ENCODE results near the gene INTS7. TPM values are rescaled to one million over a fixed set of nuclear protein-coding genes. Genes with fewer than 3 reads are reported as not detected.
"Not testable (repeated sequence)": the region's sequence is repeated elsewhere in the genome, so short reads cannot be mapped to it uniquely, and the experiment has no call there.

INTS7 gene
- polyA plus RNA-seq, 4 donors, result 6.0 to 15.7 (median 7.3) TPM

DNA sequence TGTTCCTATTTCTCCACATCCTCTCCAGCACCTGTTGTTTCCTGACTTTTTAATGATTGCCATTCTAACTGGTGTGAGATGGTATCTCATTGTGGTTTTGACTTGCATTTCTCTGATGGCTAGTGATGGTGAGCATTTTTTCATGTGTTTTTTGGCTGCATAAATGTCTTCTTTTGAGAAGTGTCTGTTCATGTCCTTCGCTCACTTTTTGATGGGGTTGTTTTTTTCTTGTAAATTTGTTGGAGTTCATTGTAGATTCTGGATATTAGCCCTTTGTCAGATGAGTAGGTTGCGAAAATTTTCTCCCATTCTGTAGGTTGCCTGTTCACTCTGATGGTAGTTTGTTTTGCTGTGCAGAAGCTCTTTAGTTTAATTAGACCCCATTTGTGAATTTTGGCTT is 81.3 kb downstream of the INTS7 start:
- FAIRE-seq; H3K9me3 ChIP-seq (ENCODE audit: control insufficient read depth in 2 of 2, insufficient read depth in 1 of 2, low read depth in 1 of 2, low read length in 1 of 2); DNase-seq; H3K4me3 ChIP-seq (ENCODE audit: low read depth in 1 of 3, low read length in 3 of 3); H3K27me3 ChIP-seq (ENCODE audit: control insufficient read depth in 3 of 3, insufficient read depth in 3 of 3, low read length in 3 of 3); H3K4me1 ChIP-seq (ENCODE audit: control insufficient read depth in 3 of 3, insufficient read depth in 2 of 3, low read depth in 1 of 3, low read length in 2 of 3); H3K27ac ChIP-seq (ENCODE audit: low read depth in 1 of 3, low read length in 2 of 3): not testable (repeated sequence)
- peaks cover 0 to 15% (median 0%) of the 10 kb centered on the region in 3 donors for H3K36me3 ChIP-seq (ENCODE audit: control insufficient read depth in 3 of 3, insufficient read depth in 2 of 3, low read depth in 1 of 3, low read length in 3 of 3)
- WGBS, 3 donors, result no CpG with 5 or more reads among the region's 2 CpGs

DNA sequence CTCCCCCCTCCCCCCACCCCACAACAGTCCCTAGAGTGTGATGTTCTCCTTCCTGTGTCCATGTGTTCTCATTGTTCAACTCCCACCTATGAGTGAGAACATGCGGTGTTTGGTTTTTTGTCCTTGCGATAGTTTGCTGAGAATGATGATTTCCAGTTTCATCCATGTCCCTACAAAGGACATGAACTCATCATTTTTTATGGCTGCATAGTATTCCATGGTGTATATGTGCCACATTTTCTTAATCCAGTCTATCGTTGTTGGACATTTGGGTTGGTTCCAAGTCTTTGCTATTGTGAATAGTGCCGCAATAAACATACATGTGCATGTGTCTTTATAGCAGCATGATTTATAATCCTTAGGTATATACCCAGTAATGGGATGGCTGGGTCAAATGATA is 81.8 kb downstream of the INTS7 start:
- peaks cover 0 to 10% (median 0%) of the 10 kb centered on the region in 3 donors for H3K36me3 ChIP-seq (ENCODE audit: control insufficient read depth in 3 of 3, insufficient read depth in 2 of 3, low read depth in 1 of 3, low read length in 3 of 3)
- not testable (repeated sequence) for H3K4me3 ChIP-seq (ENCODE audit: low read depth in 1 of 3, low read length in 3 of 3); FAIRE-seq; DNase-seq; H3K27me3 ChIP-seq (ENCODE audit: control insufficient read depth in 3 of 3, insufficient read depth in 3 of 3, low read length in 3 of 3); H3K4me1 ChIP-seq (ENCODE audit: control insufficient read depth in 3 of 3, insufficient read depth in 2 of 3, low read depth in 1 of 3, low read length in 2 of 3); H3K9me3 ChIP-seq (ENCODE audit: control insufficient read depth in 2 of 2, insufficient read depth in 1 of 2, low read depth in 1 of 2, low read length in 1 of 2); H3K27ac ChIP-seq (ENCODE audit: low read depth in 1 of 3, low read length in 2 of 3)
- 93 to 100% (median 95%) methylated on average over 1 to 3 of the region's 4 CpGs for WGBS, 3 donors

DNA sequence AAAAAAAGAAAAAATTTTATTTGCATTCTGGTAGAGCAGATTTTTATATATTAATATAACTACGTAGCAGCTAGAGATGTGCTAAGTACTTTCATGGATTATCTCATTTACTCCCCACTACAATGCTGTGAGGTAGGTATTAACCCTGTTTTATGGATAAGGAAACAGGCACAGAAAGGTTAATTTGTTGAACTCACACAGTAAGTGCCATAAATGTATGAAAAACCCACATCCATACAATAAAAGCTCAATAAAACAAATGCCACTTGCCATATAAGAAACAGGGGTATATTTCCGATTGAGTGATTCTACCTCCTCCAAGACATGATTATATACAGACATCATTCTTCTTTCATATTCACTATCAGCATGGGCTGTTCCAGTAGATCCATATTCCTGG is 83.1 kb downstream of the INTS7 start:
- Histone ChIP-seq H3K9me3 (ENCODE audit: control insufficient read depth in 2 of 2, insufficient read depth in 1 of 2, low read depth in 1 of 2, low read length in 1 of 2) (no peaks in the 10 kb centered on the region), H3K4me1 (ENCODE audit: control insufficient read depth in 3 of 3, insufficient read depth in 2 of 3, low read depth in 1 of 3, low read length in 2 of 3) (peaks cover 0 to 4% (median 0%) of the 10 kb centered on the region in 3 donors), H3K27ac (ENCODE audit: low read depth in 1 of 3, low read length in 2 of 3) (peak overlapping the region in 1 of 3 donors; percentile 53), H3K27me3 (ENCODE audit: control insufficient read depth in 3 of 3, insufficient read depth in 3 of 3, low read length in 3 of 3) (no peaks in the 10 kb centered on the region), H3K4me3 (ENCODE audit: low read depth in 1 of 3, low read length in 3 of 3) (no peak overlapping the region), H3K36me3 (ENCODE audit: control insufficient read depth in 3 of 3, insufficient read depth in 2 of 3, low read depth in 1 of 3, low read length in 3 of 3) (peaks cover 0 to 10% (median 0%) of the 10 kb centered on the region in 3 donors)
- FAIRE-seq (no peak), DNase-seq (no peak)
- WGBS, 3 donors, result 96 to 98% (median 96%) methylated on average over 2 of the region's 2 CpGs

DNA sequence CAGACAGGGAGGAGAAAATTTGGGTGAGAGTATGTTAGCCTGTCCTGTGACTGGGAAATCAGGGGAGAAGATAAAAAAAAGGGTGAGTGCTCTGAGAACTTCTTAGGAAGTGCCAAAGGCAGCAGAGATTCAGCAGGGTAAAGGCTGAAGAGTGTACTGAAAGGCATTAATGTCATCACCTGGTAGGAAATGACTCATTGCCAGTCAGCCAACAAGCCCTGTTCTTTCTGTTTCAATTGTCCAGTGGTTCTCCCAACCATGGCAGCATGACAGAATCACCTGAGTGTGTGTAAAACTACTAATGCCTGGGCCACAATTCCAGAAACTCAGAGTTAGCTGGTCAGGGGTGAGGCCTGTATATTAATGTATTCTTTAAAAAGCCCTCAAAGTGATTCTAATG is 83.5 kb downstream of the INTS7 start:
- no peaks in the 10 kb centered on the region for H3K9me3 ChIP-seq (ENCODE audit: control insufficient read depth in 2 of 2, insufficient read depth in 1 of 2, low read depth in 1 of 2, low read length in 1 of 2)
- no peak overlapping the region for H3K4me3 ChIP-seq (ENCODE audit: low read depth in 1 of 3, low read length in 3 of 3)
- DNase-seq, result peak; percentile 56 to 57
- no peak for FAIRE-seq
- peak overlapping the region in 2 of 3 donors; percentile 1 to 53 for H3K27ac ChIP-seq (ENCODE audit: low read depth in 1 of 3, low read length in 2 of 3)
- H3K4me1 ChIP-seq (ENCODE audit: control insufficient read depth in 3 of 3, insufficient read depth in 2 of 3, low read depth in 1 of 3, low read length in 2 of 3), result peaks cover 0 to 4% (median 0%) of the 10 kb centered on the region in 3 donors
- H3K27me3 ChIP-seq (ENCODE audit: control insufficient read depth in 3 of 3, insufficient read depth in 3 of 3, low read length in 3 of 3), result no peaks in the 10 kb centered on the region
- peaks cover 0 to 10% (median 0%) of the 10 kb centered on the region in 3 donors for H3K36me3 ChIP-seq (ENCODE audit: control insufficient read depth in 3 of 3, insufficient read depth in 2 of 3, low read depth in 1 of 3, low read length in 3 of 3)

DNA sequence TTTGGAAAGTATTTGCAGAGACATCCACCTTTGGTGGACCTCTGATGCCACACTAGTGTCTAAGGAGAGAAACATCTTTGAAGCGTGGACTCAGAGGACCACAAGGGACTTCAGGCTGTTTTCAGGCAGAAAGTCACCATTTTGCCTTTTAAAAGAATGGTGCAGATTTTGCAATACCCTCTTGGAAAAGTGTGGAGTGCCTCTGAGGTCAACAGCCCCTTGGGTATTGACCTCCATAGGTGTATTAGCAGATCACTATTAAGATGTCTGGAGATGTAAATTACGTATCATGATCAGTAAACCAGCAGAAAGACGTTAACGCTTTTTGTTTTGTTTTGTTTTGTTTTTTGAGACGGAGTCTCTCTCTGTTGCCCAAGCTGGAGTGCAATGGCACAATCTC is 87.0 kb downstream of the INTS7 start:
- Histone ChIP-seq H3K4me1 (ENCODE audit: control insufficient read depth in 3 of 3, insufficient read depth in 2 of 3, low read depth in 1 of 3, low read length in 2 of 3) (peaks cover 0 to 9% (median 0%) of the 10 kb centered on the region in 3 donors), H3K36me3 (ENCODE audit: control insufficient read depth in 3 of 3, insufficient read depth in 2 of 3, low read depth in 1 of 3, low read length in 3 of 3) (peaks cover 0 to 13% (median 3%) of the 10 kb centered on the region in 3 donors), H3K27ac (ENCODE audit: low read depth in 1 of 3, low read length in 2 of 3) (no peak overlapping the region), H3K4me3 (ENCODE audit: low read depth in 1 of 3, low read length in 3 of 3) (no peak overlapping the region), H3K9me3 (ENCODE audit: control insufficient read depth in 2 of 2, insufficient read depth in 1 of 2, low read depth in 1 of 2, low read length in 1 of 2) (no peaks in the 10 kb centered on the region), H3K27me3 (ENCODE audit: control insufficient read depth in 3 of 3, insufficient read depth in 3 of 3, low read length in 3 of 3) (no peaks in the 10 kb centered on the region)
- WGBS, 3 donors, result 95 to 98% (median 97%) methylated on average over 5 of the region's 5 CpGs
- DNase-seq, result no peak
- no peak for FAIRE-seq

DNA sequence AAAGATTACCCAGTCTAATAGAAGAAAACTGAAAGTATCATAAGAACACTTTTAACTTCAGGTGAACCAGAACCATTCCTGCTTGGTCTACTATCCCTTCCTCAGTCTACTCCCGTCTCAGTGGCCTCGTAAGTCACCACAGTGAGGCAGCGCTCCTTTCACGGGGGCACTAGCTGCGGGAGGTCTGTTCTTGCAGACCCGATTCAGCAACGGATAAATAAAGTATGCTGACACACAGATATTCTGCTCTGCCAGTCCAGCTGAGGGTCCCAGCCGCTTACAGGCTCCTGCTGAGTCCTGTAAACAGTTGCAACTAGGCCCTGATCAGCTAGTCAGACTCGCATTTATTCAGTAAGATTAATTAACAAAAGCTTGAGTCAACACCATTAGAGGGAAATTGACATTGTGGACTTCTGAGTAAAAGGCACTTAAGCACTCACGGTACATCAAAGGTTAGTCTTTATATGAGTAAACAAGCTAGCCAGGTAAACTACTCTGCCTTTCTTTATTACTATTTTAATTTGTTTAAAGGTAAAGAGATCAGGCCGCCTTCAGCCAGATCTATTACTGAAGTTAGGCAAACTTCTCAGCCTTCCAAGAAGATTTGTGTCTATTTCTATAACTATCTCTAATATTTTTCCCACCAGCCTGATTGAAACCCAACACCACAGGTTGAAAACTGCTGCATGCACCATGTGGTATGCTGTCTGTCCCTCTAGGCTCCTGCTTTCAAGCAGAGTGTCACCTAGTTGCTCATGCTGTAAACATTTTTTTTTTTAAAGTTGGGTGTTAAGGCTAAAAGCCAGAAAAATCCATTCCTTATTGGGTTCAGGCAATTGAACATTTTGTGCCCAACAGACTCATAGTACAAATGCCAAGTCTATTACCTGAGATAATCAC is 87.7 kb downstream of the INTS7 start:
- DNase-seq (peak in 1 of 2 donors; percentile 23), FAIRE-seq (no peak)
- no peaks in the 10 kb centered on the region for H3K9me3 ChIP-seq (ENCODE audit: control insufficient read depth in 2 of 2, insufficient read depth in 1 of 2, low read depth in 1 of 2, low read length in 1 of 2)
- H3K27ac ChIP-seq (ENCODE audit: low read depth in 1 of 3, low read length in 2 of 3), result no peak overlapping the region
- H3K27me3 ChIP-seq (ENCODE audit: control insufficient read depth in 3 of 3, insufficient read depth in 3 of 3, low read length in 3 of 3), result no peaks in the 10 kb centered on the region
- 62 to 72% (median 70%) methylated on average over 11 of the region's 11 CpGs for WGBS, 3 donors
- H3K4me3 ChIP-seq (ENCODE audit: low read depth in 1 of 3, low read length in 3 of 3), result no peak overlapping the region
- H3K36me3 ChIP-seq (ENCODE audit: control insufficient read depth in 3 of 3, insufficient read depth in 2 of 3, low read depth in 1 of 3, low read length in 3 of 3), result peaks cover 0 to 13% (median 3%) of the 10 kb centered on the region in 3 donors
- H3K4me1 ChIP-seq (ENCODE audit: control insufficient read depth in 3 of 3, insufficient read depth in 2 of 3, low read depth in 1 of 3, low read length in 2 of 3), result peaks cover 0 to 9% (median 0%) of the 10 kb centered on the region in 3 donors

DNA sequence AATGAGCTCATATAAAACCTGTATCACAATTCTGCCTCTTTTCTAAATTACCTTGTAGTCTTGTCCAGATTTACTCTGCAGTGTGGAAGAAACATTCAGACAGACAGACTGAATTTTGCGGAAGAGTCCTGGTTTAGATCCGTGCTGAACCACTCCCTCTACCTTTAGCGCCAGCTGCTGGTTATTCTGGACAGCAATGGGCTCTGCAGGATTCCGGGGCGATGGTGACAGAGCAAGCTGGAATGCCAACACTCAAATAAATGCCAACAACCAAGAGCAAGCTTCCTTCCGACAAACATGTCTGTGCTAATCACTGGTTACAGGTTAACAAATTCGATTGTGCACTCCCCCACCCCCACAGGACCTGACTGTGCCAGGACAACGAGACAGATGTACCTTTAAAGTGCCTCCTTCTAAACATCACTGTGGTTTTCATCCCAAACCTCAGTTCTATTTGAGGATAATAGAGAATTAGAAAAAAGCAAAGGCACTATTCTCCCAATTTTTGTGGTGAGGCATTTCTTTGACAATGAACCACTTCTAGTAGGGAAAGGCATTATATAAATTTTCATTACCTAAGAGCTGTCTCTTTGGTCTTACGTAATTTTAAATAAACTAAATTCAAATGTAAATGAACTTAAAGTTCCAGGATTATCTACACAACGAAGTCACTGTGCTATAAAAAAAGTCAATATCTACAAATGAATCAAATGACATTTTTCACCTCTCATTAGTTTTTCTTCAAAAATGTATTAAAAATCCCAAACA is 90.4 kb downstream of the INTS7 start:
- no peak for FAIRE-seq
- H3K27ac ChIP-seq (ENCODE audit: low read depth in 1 of 3, low read length in 2 of 3), result peak overlapping the region in 1 of 3 donors; percentile 33

DNA sequence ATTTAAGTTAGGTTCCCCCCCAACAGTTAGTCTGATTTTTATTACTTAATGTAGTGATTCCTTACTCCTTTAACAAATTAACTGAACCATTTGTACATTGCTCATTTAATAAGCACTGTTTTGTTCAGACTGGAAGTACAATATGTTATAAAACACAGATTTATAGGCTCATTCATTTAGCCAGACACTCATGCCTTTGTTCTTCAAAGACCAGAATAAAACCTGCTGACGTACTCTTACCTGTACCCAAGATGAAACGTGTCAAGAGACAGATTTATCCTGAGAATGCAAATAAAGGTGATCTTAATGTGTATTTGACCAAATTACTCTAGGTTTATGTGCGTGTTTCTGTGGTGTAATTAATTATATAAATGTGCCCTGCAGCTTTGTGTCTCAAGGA is 92.8 kb downstream of the INTS7 start:
- no peak for FAIRE-seq

More for the DNA sequence above, 90.4 kb downstream of the INTS7 start:
- H3K27me3 ChIP-seq (ENCODE audit: control insufficient read depth in 3 of 3, insufficient read depth in 3 of 3, low read length in 3 of 3), result no peaks in the 10 kb centered on the region
- H3K4me1 ChIP-seq (ENCODE audit: control insufficient read depth in 3 of 3, insufficient read depth in 2 of 3, low read depth in 1 of 3, low read length in 2 of 3), result peaks cover 0 to 5% (median 0%) of the 10 kb centered on the region in 3 donors
- WGBS, 3 donors, result 27 to 64% (median 45%) methylated on average over 10 of the region's 10 CpGs
- peak; percentile 76 to 87 for DNase-seq
- no peak overlapping the region for H3K4me3 ChIP-seq (ENCODE audit: low read depth in 1 of 3, low read length in 3 of 3)
- no peaks in the 10 kb centered on the region for H3K9me3 ChIP-seq (ENCODE audit: control insufficient read depth in 2 of 2, insufficient read depth in 1 of 2, low read depth in 1 of 2, low read length in 1 of 2)
- peaks cover 0 to 5% (median 3%) of the 10 kb centered on the region in 3 donors for H3K36me3 ChIP-seq (ENCODE audit: control insufficient read depth in 3 of 3, insufficient read depth in 2 of 3, low read depth in 1 of 3, low read length in 3 of 3)

More for the DNA sequence above, 92.8 kb downstream of the INTS7 start:
- Histone ChIP-seq H3K27me3 (ENCODE audit: control insufficient read depth in 3 of 3, insufficient read depth in 3 of 3, low read length in 3 of 3) (no peaks in the 10 kb centered on the region), H3K36me3 (ENCODE audit: control insufficient read depth in 3 of 3, insufficient read depth in 2 of 3, low read depth in 1 of 3, low read length in 3 of 3) (peaks cover 0 to 5% (median 3%) of the 10 kb centered on the region in 3 donors), H3K4me3 (ENCODE audit: low read depth in 1 of 3, low read length in 3 of 3) (no peak overlapping the region), H3K4me1 (ENCODE audit: control insufficient read depth in 3 of 3, insufficient read depth in 2 of 3, low read depth in 1 of 3, low read length in 2 of 3) (peaks cover 0 to 11% (median 0%) of the 10 kb centered on the region in 3 donors), H3K27ac (ENCODE audit: low read depth in 1 of 3, low read length in 2 of 3) (no peak overlapping the region), H3K9me3 (ENCODE audit: control insufficient read depth in 2 of 2, insufficient read depth in 1 of 2, low read depth in 1 of 2, low read length in 1 of 2) (no peaks in the 10 kb centered on the region)
- WGBS, 3 donors, result 46 to 74% (median 52%) methylated on average over 3 of the region's 3 CpGs
- no peak for DNase-seq
